Lower leg skin (tissue), 4 donors: ENCODE data around the gene WFDC6. TPM values are rescaled to one million over a fixed set of nuclear protein-coding genes. Genes with fewer than 3 reads are reported as not detected.

ENCODE experiments used
- DNase-seq, 2 donors: peaks; one replicate each; pipeline ENCODE4 v3.0.0-alpha.2; 2019; ENCODE audit warnings: low spot score in 2 of 2
- H3K4me3 ChIP-seq: fragments of 200-600 bp; sonication (generic); 2 replicates; pipeline ENCODE4 v1.5.1; 2017; ENCODE audit warnings: mild to moderate bottlenecking, low read depth; ENCODE audit not compliant: poor library complexity, severe bottlenecking
- POLR2A ChIP-seq, 2 donors: fragments of 450-650 bp; IDR thresholded peaks; one replicate each; pipeline ENCODE4 v1.6.1; 2016 to 2017; ENCODE audit warnings: antibody characterized with exemption in 2 of 2, mild to moderate bottlenecking in 1 of 2, moderate library complexity in 1 of 2
- WGBS, 2 donors: methylation state at CpG; one replicate each; pipeline ENCODE4 v1.1.5; 2018; 5-methylcytosine and 5-hydroxymethylcytosine counted together
- intact Hi-C: fragments of 100-400 bp; cut with DNase I; formaldehyde crosslinking; loops from one replicate; pipeline ENCODE4 v1.15.0; 2023; ENCODE audit warnings: low total_unique reads
- total RNA-seq, 4 donors: library from RNA; depleted of rRNA; stranded (reverse); fragments of >200 nt; gene quantifications; one replicate each; pipeline ENCODE4 v1.1.0, GENCODE V29; 2016
- TF ChIP-seq, protein P1 (sequence below), 3 donors: fragments of 450-650 bp; IDR thresholded peaks; one replicate each; pipeline ENCODE4 v1.5.1; 2016; ENCODE audit warnings: antibody characterized with exemption in 3 of 3, mild to moderate bottlenecking in 3 of 3, moderate library complexity in 2 of 3

The WFDC6 gene
- total RNA-seq, 4 donors from 2014 or later, result 1.6 TPM; not detected in 3

DNA sequence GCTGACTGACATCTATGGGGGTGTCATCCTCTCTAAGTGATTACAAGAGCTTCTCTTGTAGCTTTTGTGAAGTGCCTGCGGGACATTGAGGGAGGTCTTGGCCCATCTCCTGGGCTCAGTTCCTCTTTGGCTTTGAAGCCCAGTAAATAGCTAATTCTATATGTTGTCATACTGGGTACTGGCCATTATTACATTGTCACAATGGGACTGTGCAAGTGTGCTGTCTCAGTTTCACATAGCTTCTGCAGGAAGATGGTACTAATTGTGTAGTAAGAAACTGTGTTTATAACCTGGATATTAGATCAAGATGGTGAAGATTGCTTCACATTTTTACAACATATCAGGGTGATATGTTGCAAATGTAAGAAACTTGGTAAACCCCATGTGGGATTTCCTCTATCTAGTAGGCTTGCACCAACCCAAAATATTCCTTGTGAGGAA is 43.8 kb downstream of the WFDC6 start:
- intact Hi-C loops, result no loop called here
- no peak overlapping the region for H3K4me3 ChIP-seq
- WGBS, 2 donors, result 80 to 87% methylated on average over 1 of the region's 1 CpG
- no peak for DNase-seq
- TF ChIP-seq POLR2A (IDR thresholded peaks at IDR 0.05), result no peak
- TF ChIP-seq, protein P1, sequence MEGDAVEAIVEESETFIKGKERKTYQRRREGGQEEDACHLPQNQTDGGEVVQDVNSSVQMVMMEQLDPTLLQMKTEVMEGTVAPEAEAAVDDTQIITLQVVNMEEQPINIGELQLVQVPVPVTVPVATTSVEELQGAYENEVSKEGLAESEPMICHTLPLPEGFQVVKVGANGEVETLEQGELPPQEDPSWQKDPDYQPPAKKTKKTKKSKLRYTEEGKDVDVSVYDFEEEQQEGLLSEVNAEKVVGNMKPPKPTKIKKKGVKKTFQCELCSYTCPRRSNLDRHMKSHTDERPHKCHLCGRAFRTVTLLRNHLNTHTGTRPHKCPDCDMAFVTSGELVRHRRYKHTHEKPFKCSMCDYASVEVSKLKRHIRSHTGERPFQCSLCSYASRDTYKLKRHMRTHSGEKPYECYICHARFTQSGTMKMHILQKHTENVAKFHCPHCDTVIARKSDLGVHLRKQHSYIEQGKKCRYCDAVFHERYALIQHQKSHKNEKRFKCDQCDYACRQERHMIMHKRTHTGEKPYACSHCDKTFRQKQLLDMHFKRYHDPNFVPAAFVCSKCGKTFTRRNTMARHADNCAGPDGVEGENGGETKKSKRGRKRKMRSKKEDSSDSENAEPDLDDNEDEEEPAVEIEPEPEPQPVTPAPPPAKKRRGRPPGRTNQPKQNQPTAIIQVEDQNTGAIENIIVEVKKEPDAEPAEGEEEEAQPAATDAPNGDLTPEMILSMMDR (IDR thresholded peaks at IDR 0.05), result no peak

DNA sequence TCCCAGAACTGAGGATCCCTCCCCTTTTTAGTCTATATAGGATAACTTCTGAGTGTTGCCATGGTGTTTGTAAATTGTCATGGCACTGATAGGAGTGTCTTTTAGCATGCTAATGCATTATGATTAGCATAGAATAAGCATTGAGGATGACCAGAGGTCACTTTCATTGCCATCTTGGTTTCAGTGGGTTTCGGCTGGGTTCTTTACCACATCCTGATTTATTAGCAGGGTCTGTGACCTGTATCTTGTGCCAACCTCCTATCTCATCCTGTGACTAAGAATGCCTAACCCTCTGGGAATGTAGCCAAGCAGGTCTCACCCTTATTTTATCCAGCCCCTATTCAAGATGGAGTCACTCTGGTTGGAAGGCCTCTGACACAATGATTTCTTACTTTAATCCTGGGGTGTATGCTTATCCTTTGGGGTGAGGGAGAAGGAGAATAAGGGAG is 50.2 kb downstream of the WFDC6 start:
- WGBS, 2 donors, result 73 to 85% methylated on average over 1 of the region's 1 CpG
- intact Hi-C loops, result no loop called here
- no peak overlapping the region for H3K4me3 ChIP-seq
- DNase-seq, result no peak
- no peak for TF ChIP-seq POLR2A (IDR thresholded peaks at IDR 0.05)
- TF ChIP-seq, protein P1 (IDR thresholded peaks at IDR 0.05), result no peak

DNA sequence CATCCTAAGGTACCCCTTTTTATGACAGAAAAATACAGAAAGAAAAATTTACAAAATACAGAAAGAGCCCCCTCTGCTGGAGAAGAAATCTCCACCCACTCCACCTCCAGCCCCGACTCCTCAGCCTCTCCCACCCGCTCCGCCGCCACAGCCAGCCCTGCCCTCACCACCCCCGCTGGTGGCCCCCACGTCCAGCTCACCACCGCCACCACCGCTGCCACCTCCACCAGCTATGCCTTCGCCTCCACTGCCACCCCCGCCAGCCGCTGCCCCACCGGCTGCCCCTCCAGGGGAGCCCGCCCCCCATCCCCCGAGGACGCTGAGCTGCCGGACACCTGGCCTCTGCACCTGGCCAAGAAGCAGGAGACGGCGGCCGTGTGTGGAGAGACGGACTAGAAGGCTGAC is 52.0 kb downstream of the WFDC6 start:
- H3K4me3 ChIP-seq, result no peak overlapping the region
- 21 to 35% methylated on average over 14 to 20 of the region's 20 CpGs for WGBS, 2 donors
- intact Hi-C loops, result no loop called here
- TF ChIP-seq POLR2A (IDR thresholded peaks at IDR 0.05), result no peak
- TF ChIP-seq, protein P1 (IDR thresholded peaks at IDR 0.05), result no peak
- no peak for DNase-seq

GRCh38 chr20:45485388-45485787 is 53.9 kb downstream of the WFDC6 start:
- intact Hi-C loops, result no loop called here
- WGBS, 2 donors, result 65 to 69% methylated on average over 4 of the region's 4 CpGs
- TF ChIP-seq, protein P1 (IDR thresholded peaks at IDR 0.05), result no peak
- no peak for TF ChIP-seq POLR2A (IDR thresholded peaks at IDR 0.05)
- no peak overlapping the region for H3K4me3 ChIP-seq
- no peak for DNase-seq

GRCh38 chr20:45484676-45485075 is 54.6 kb downstream of the WFDC6 start:
- DNase-seq, result no peak
- TF ChIP-seq, protein P1 (IDR thresholded peaks at IDR 0.05), result no peak
- TF ChIP-seq POLR2A (IDR thresholded peaks at IDR 0.05), result no peak
- no peak overlapping the region for H3K4me3 ChIP-seq
- intact Hi-C loops, result no loop called here
- 37% methylated on average over 6 of the region's 6 CpGs for WGBS, 2 donors

Other genes with a start within 250 kb of the WFDC6 start
- gene RBPJL, start 232.6 kb downstream of the WFDC6 start, total RNA-seq, result not detected
- 1 to 10 TPM in 2 of 4 donors, under 1 TPM in 2; 0.61 to 4.5 (median 1.8) TPM for gene MATN4, start 231.2 kb downstream of the WFDC6 start, total RNA-seq
- 100 to 1,000 TPM; 226 to 317 (median 278) TPM for gene SDC4, start 191.1 kb downstream of the WFDC6 start, total RNA-seq
- 10 to 100 TPM; 27.3 to 46.6 (median 36.0) TPM for gene SYS1, start 176.3 kb downstream of the WFDC6 start, total RNA-seq
- not detected for gene TP53TG5, start 161.2 kb downstream of the WFDC6 start, total RNA-seq
- gene DBNDD2, start 131.2 kb downstream of the WFDC6 start, total RNA-seq, result 100 to 1,000 TPM in 1 of 4 donors, 10 to 100 TPM in 3; 53.2 to 115 (median 72.5) TPM
- gene PIGT, start 123.3 kb downstream of the WFDC6 start, total RNA-seq, result 10 to 100 TPM; 33.6 to 64.5 (median 45.6) TPM
- 10 to 100 TPM; 11.3 to 24.7 (median 14.5) TPM for gene WFDC2, start 69.7 kb downstream of the WFDC6 start, total RNA-seq
- gene SPINT3, start 23.9 kb downstream of the WFDC6 start, total RNA-seq, result not detected
- gene EPPIN, start 7.9 kb upstream of the WFDC6 start, total RNA-seq, result not detected
- not detected for gene WFDC8, start 39.8 kb upstream of the WFDC6 start, total RNA-seq
- not detected for gene WFDC10A, start 90.3 kb upstream of the WFDC6 start, total RNA-seq
- gene WFDC9, start 91.8 kb upstream of the WFDC6 start, total RNA-seq, result not detected
- gene WFDC11, start 130.8 kb upstream of the WFDC6 start, total RNA-seq, result not detected
- not detected for gene WFDC13, start 162.6 kb upstream of the WFDC6 start, total RNA-seq
- gene WFDC10B, start 165.5 kb upstream of the WFDC6 start, total RNA-seq, result 1 to 10 TPM in 1 of 4 donors, under 1 TPM in 1, not detected in 2; 0.54 to 1.9 TPM
- not detected for gene SPINT4, start 182.9 kb upstream of the WFDC6 start, total RNA-seq